A549 treated with CORT108297 at 1 μM for 4 hours (cell line): ENCODE results near the gene LRCH1. TPM values are rescaled to one million over a fixed set of nuclear protein-coding genes. Genes with fewer than 3 reads are reported as not detected.

Experiments
- total RNA-seq: library from RNA; stranded (reverse); fragments of 200-300 nt; extraction: Qiagen RNA extraction; gene quantifications from 5 replicates; pipeline ENCODE4 v1.2.3, GENCODE V29; 2022

The LRCH1 gene, protein sequence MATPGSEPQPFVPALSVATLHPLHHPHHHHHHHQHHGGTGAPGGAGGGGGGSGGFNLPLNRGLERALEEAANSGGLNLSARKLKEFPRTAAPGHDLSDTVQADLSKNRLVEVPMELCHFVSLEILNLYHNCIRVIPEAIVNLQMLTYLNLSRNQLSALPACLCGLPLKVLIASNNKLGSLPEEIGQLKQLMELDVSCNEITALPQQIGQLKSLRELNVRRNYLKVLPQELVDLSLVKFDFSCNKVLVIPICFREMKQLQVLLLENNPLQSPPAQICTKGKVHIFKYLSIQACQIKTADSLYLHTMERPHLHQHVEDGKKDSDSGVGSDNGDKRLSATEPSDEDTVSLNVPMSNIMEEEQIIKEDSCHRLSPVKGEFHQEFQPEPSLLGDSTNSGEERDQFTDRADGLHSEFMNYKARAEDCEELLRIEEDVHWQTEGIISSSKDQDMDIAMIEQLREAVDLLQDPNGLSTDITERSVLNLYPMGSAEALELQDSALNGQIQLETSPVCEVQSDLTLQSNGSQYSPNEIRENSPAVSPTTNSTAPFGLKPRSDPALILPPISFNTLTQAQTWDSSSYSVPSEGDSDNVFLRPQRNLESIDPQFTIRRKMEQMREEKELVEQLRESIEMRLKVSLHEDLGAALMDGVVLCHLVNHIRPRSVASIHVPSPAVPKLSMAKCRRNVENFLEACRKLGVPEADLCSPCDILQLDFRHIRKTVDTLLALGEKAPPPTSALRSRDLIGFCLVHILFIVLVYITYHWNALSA
- 6.8 to 8.2 TPM (median 8.0 TPM) in 5 replicates for total RNA-seq

DNA sequence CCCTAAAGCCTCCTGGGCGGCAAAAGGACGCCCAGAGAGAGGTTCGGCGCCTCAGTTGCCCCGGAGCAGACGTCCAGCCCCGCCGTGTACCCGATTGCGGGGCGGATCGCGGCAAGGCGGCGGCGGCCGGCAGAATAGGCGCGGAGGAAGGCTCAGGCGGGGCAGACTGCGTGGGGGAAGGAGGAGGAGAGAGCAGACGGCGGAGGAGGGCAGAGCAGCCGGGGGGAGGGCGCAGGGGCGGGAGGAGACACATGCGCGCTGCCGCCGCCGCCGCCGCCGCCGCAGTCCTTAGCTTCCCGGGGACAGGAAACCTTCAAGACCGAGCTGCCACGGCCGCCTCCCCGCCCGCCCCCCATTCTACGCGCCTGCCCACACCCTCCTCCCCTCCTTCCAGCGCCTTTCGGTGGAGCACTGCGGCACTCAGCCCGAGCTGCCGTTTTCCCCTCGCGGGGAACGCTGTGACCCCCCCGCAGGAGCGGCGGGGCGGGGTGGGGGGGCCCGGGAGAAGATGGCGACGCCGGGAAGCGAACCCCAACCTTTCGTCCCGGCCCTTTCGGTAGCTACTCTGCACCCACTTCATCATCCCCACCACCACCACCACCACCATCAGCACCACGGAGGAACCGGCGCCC is at the start of gene LRCH1:
TSS of gene LRCH1 (plus strand) at position 282 of the 632 bp plus-strand sequence. CDS start at position 509, 227 bp downstream.

DNA sequence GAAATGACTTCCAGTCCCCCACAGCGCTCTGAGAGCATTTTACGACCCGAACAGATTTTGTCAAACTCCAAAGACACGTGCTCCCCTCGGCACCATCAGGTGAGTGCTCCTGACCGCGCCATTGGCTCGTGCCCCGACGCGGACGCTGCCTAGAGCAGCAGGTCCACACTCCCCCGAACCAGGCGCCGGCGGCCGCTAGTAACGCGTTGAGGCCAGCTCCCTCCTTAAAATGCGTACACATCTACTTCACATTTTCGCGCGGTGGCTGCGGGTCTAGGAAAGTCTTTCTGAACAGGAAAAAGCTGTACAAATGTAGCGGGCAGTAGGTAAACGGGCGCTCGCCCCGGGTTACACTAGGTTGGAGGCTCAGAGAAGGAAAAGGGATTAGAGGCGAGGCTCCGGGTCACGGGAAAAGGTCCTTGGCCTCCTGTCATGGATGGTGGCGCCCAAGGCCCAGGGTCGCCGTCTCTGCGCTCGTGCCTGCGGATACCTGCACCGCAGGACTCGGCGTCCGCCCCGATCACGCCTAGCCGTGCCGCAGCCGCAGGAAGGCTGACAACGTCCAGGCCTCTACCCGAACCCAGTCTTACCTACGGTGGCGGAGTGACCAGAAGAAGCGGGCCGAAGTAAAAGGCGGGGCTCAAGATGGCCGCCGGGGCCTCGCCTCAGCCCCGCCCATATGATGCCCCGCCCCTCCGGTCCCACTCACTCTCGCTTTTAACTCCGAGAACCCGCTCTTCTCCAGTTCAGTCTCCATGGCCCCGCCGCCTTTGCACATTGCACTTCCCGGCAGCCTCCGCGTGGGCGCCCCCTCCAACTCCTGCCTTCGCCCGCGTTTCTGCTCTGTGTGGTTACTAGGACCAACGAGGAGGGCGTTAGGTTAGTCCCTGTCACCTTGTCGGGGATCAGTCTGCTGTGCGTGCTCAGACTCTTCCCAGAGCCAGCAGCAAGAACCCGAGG is 243.8 kb downstream of the LRCH1 start, which contains the start of gene ESD:
TSS of gene ESD (minus strand) at position 647 of the 960 bp plus-strand sequence. CDS start 5,748 bp downstream, outside the sequence.

Other genes with a start within 250 kb of the LRCH1 start
- gene RUBCNL, start 165.9 kb upstream of the LRCH1 start, total RNA-seq = 0.06 to 0.37 TPM (median 0.06 TPM) in 5 replicates
- gene ESD, start 244.0 kb downstream of the LRCH1 start, total RNA-seq = 81.2 to 103 TPM (median 84.8 TPM) in 5 replicates